Mesendoderm (in vitro differentiated cells): ENCODE measurements around the gene SNAPC2.

Experiments used
- DNase-seq: peaks from one replicate; pipeline ENCODE4 v3.0.0; 2013
- H2AK5ac ChIP-seq: 2 replicates; pipeline ENCODE4 v1.6.1; 2013; ENCODE audit warnings: low read length, inconsistent platforms
- H2BK120ac ChIP-seq: 2 replicates; pipeline ENCODE4 v1.6.1; 2013; ENCODE audit warnings: low read depth, mild to moderate bottlenecking, low read length, moderate library complexity, mixed read lengths
- H2BK15ac ChIP-seq: replicated peaks from 2 replicates; pipeline ENCODE4 v1.6.1; 2013; ENCODE audit warnings: low read depth, mild to moderate bottlenecking, moderate library complexity
- H2BK5ac ChIP-seq: 2 replicates; pipeline ENCODE4 v1.6.1; 2013; ENCODE audit warnings: low read length, inconsistent platforms
- H3K18ac ChIP-seq: 2 replicates; pipeline ENCODE4 v1.6.1; 2013; ENCODE audit warnings: mild to moderate bottlenecking, low read length, mixed read lengths
- H3K23ac ChIP-seq: one replicate; pipeline ENCODE4 v1.6.1; 2013; ENCODE audit warnings: low read length
- H3K27ac ChIP-seq: 2 replicates; pipeline ENCODE4 v1.5.1; 2013; ENCODE audit warnings: low read depth, mild to moderate bottlenecking, inconsistent platforms, low read length, moderate library complexity
- H3K27me3 ChIP-seq: 2 replicates; pipeline ENCODE4 v1.6.1; 2013; ENCODE audit warnings: low read length, control low read depth, mild to moderate bottlenecking, inconsistent platforms; ENCODE audit not compliant: insufficient read depth, poor library complexity
- H3K36me3 ChIP-seq: 2 replicates; pipeline ENCODE4 v1.6.1; 2013; ENCODE audit warnings: low read length, inconsistent platforms; ENCODE audit not compliant: control insufficient read depth, insufficient read depth
- H3K4ac ChIP-seq: one replicate; pipeline ENCODE4 v1.6.1; 2013; ENCODE audit warnings: low read depth, mild to moderate bottlenecking, low read length, moderate library complexity
- H3K4me1 ChIP-seq: 2 replicates; pipeline ENCODE4 v1.6.1; 2013; ENCODE audit warnings: low read depth, low read length, inconsistent platforms; ENCODE audit not compliant: control insufficient read depth
- H3K4me2 ChIP-seq: 2 replicates; pipeline ENCODE4 v1.6.1; 2013; ENCODE audit warnings: low read length
- H3K4me3 ChIP-seq: 2 replicates; pipeline ENCODE4 v1.5.1; 2013; ENCODE audit warnings: mild to moderate bottlenecking, low read length
- H3K56ac ChIP-seq: one replicate; pipeline ENCODE4 v1.6.1; 2013; ENCODE audit warnings: low read length
- H3K79me1 ChIP-seq: 2 replicates; pipeline ENCODE4 v1.6.1; 2013; ENCODE audit warnings: low read length, inconsistent platforms
- H3K79me2 ChIP-seq: 2 replicates; pipeline ENCODE4 v1.6.1; 2013; ENCODE audit warnings: mild to moderate bottlenecking, low read length; ENCODE audit not compliant: control insufficient read depth, insufficient read depth
- H3K9ac ChIP-seq: 2 replicates; pipeline ENCODE4 v1.6.1; 2013; ENCODE audit warnings: low read length, inconsistent platforms
- H4K5ac ChIP-seq: one replicate; pipeline ENCODE4 v1.6.1; 2013; ENCODE audit warnings: low read length
- H4K8ac ChIP-seq: one replicate; pipeline ENCODE4 v1.6.1; 2013; ENCODE audit warnings: low read depth, mild to moderate bottlenecking, control low read depth, low read length, moderate library complexity
- WGBS: extraction: QIAGEN DNeasy Blood & Tissue Kit; methylation state at CpG from one replicate; pipeline ENCODE4 v1.1.7; 2013; ENCODE audit warnings: low lambda C conversion rate, missing lambda C conversion rate; ENCODE audit not compliant: insufficient coverage; ENCODE audit errors: extremely low coverage; 5-methylcytosine and 5-hydroxymethylcytosine counted together

SNAPC2 gene

DNA sequence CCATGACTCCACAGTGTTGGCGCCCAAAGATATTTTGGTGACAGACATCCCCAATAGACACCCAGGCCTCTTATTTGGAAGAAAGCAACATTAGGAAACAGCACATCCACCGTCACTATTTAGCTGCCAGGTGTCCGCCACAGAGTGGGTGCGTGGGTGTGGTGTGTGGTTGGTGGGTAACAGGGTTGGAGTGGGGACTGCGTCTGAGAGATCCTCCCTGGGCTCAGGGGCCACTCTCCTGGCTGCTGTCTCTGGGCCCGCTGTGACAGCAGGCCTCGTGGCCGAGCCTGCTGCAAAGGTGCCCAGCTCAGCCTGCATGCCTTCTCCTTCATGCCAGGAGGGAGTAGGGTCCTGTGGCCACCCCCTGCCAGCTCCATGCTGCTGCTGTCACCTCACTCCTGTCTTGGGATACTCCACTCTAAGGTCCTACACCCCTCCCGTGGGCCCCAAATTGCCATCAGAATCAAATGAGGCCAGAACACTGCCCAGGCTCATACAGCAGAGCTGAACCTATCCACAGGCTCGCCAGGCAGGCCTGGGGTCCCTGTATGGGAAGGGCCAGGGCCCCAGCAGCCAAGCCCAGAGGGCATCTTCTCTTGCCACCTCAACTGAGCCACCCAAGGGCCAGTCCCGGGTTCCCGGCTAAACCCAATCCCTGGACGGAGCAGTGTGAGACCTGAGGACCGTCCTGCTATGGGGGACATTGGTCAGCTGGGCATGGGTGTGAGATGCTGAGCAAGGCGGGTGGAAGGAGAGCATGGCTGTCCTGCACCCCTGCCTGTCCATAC lies 48.1 kb downstream of the SNAPC2 start:
- no peak for DNase-seq
- no peak overlapping the region for H3K23ac ChIP-seq
- H3K4me2 ChIP-seq: no peak overlapping the region
- no CpG with 5 or more reads among the region's 15 CpGs for WGBS
- H3K36me3 ChIP-seq: peaks cover 23% of the 10 kb centered on the region
- H3K27ac ChIP-seq: no peak overlapping the region
- H3K18ac ChIP-seq: no peak overlapping the region
- H3K4me1 ChIP-seq: no peaks in the 10 kb centered on the region
- no peak overlapping the region for H3K4ac ChIP-seq
- H3K4me3 ChIP-seq: no peak overlapping the region
- no peak overlapping the region for H4K8ac ChIP-seq
- no peak overlapping the region for H2BK120ac ChIP-seq
- no peak overlapping the region for H2BK5ac ChIP-seq
- H2AK5ac ChIP-seq: no peak overlapping the region
- no peaks in the 10 kb centered on the region for H3K27me3 ChIP-seq
- no peak overlapping the region for H4K5ac ChIP-seq
- H3K56ac ChIP-seq: no peak overlapping the region
- no peaks in the 10 kb centered on the region for H3K79me2 ChIP-seq
- H3K79me1 ChIP-seq: peaks cover 2% of the 10 kb centered on the region
- no peak overlapping the region for H2BK15ac ChIP-seq
- no peak overlapping the region for H3K9ac ChIP-seq

DNA sequence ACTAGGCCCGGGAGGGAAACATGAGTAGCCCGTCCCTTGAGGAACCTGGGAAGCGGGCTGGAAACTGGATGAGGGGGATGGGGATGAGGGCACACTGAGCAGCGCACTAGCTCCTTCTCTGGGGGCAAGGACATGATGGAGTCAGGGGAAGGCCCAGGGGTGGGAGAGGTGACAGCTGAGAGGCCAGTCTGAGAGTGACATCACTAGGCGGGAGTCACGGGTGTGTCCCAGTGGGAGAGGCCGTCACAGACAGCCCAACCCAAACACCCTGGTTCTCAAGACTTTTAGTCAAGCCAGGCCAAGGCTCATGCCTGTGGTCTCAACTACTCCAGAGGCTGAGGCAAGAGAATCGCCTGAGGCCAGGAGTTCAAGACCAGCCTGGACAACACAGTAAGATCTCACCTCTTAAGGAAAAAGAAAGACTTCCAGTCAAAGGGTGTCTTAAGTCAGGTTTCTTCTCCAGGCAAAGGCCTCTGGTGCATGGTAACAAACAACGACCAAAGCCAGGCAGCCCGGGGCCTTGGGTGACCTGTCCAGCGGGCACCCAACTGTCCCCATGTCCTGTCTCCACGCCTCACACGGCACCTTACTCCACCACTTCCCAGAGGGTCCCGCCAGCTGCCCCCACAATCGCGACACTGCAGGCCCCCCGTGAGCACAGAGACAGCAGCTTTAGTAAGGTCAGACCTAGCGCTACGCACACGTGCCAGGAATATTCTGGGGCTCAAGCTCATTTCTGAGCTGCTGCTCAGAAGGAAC lies 48.8 kb downstream of the SNAPC2 start:
- Histone ChIP-seq H3K56ac (no peak overlapping the region), H2BK15ac (no peak overlapping the region), H2BK5ac (no peak overlapping the region), H3K4me3 (no peak overlapping the region), H3K27me3 (no peaks in the 10 kb centered on the region), H3K9ac (no peak overlapping the region), H3K36me3 (peaks cover 29% of the 10 kb centered on the region), H3K79me2 (no peaks in the 10 kb centered on the region), H3K4me1 (no peaks in the 10 kb centered on the region), H3K23ac (no peak overlapping the region), H2BK120ac (no peak overlapping the region), H2AK5ac (no peak overlapping the region), H4K5ac (no peak overlapping the region), H3K4me2 (no peak overlapping the region), H3K27ac (no peak overlapping the region), H3K18ac (no peak overlapping the region), H4K8ac (no peak overlapping the region), H3K79me1 (peaks cover 2% of the 10 kb centered on the region), H3K4ac (no peak overlapping the region)
- no peak for DNase-seq
- no CpG with 5 or more reads among the region's 20 CpGs for WGBS

DNA sequence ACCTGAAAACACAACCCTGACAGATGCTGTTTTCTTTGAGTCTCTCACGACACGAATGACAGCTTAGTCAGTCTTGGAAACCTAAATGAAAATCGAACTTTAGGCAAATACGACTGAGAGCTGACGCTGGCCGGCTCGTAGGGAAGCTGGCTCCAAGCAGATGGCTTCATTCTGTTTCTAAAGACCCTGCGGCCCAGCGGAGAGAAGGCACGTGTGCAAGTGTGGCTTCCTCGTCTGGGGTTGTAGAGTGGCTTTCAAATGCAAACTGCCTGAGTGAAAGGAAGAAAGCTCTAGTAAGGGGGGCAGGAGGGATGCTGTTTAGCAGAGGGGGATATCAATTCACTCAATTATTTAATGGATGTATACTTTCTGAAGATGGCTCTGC lies 49.4 kb downstream of the SNAPC2 start:
- Histone ChIP-seq H3K27ac (no peak overlapping the region), H4K8ac (no peak overlapping the region), H3K27me3 (no peaks in the 10 kb centered on the region), H3K4me2 (no peak overlapping the region), H3K4ac (no peak overlapping the region), H2AK5ac (no peak overlapping the region), H3K79me1 (peaks cover 2% of the 10 kb centered on the region), H3K79me2 (no peaks in the 10 kb centered on the region), H3K36me3 (peaks cover 27% of the 10 kb centered on the region), H2BK120ac (no peak overlapping the region), H3K56ac (no peak overlapping the region), H2BK15ac (no peak overlapping the region), H2BK5ac (no peak overlapping the region), H3K9ac (no peak overlapping the region), H3K4me3 (no peak overlapping the region), H3K23ac (no peak overlapping the region), H4K5ac (no peak overlapping the region), H3K18ac (no peak overlapping the region), H3K4me1 (no peaks in the 10 kb centered on the region)
- DNase-seq: no peak
- no CpG with 5 or more reads among the region's 11 CpGs for WGBS

DNA sequence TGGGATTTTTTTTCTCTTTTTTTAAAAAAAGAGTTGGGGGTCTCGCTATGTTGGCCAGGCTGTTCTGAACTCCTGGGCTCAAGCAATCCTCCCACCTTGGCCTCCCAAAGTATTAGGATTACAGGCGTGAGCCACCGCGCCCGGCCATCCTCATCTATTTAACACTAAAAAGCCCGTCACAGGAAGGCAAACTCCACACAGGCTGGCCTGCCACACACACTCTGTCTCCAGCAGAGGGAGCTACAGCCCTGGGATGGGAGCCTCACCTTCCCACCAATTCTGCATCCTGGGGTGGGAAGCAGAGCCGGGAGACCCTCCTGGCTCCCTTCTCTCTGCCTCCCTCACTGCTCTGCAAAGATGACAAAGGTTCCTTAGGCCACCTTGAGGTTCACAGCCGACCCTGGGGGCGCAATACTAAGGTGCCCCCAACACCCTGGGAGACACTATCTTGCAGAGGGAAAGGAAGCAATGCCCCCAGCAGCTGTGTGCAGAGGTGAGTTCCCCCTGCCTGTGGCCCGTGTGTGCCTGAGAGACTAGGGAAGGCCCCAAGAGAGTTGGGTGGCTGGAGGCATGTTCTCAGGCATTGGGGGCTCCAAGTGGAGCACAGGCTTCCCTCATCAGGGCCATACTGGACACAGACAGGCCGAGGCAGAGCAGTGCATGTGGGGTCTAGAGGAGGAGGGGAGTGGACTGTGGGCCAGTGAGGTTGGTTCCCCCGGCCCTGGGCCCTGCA lies 50.7 kb downstream of the SNAPC2 start:
- H3K27me3 ChIP-seq: no peaks in the 10 kb centered on the region
- no peak overlapping the region for H3K18ac ChIP-seq
- no peaks in the 10 kb centered on the region for H3K79me2 ChIP-seq
- DNase-seq: peak; percentile 83
- no peak overlapping the region for H3K23ac ChIP-seq
- H4K8ac ChIP-seq: no peak overlapping the region
- no peak overlapping the region for H3K4me2 ChIP-seq
- no peak overlapping the region for H3K27ac ChIP-seq
- no CpG with 5 or more reads among the region's 12 CpGs for WGBS
- no peak overlapping the region for H3K9ac ChIP-seq
- H2BK15ac ChIP-seq: no peak overlapping the region
- no peak overlapping the region for H3K4ac ChIP-seq
- peaks cover 26% of the 10 kb centered on the region for H3K36me3 ChIP-seq
- H3K4me3 ChIP-seq: no peak overlapping the region
- H3K56ac ChIP-seq: no peak overlapping the region
- peaks cover 2% of the 10 kb centered on the region for H3K79me1 ChIP-seq
- H4K5ac ChIP-seq: no peak overlapping the region
- no peak overlapping the region for H2BK120ac ChIP-seq
- no peak overlapping the region for H2BK5ac ChIP-seq
- no peak overlapping the region for H2AK5ac ChIP-seq
- H3K4me1 ChIP-seq: no peaks in the 10 kb centered on the region

DNA sequence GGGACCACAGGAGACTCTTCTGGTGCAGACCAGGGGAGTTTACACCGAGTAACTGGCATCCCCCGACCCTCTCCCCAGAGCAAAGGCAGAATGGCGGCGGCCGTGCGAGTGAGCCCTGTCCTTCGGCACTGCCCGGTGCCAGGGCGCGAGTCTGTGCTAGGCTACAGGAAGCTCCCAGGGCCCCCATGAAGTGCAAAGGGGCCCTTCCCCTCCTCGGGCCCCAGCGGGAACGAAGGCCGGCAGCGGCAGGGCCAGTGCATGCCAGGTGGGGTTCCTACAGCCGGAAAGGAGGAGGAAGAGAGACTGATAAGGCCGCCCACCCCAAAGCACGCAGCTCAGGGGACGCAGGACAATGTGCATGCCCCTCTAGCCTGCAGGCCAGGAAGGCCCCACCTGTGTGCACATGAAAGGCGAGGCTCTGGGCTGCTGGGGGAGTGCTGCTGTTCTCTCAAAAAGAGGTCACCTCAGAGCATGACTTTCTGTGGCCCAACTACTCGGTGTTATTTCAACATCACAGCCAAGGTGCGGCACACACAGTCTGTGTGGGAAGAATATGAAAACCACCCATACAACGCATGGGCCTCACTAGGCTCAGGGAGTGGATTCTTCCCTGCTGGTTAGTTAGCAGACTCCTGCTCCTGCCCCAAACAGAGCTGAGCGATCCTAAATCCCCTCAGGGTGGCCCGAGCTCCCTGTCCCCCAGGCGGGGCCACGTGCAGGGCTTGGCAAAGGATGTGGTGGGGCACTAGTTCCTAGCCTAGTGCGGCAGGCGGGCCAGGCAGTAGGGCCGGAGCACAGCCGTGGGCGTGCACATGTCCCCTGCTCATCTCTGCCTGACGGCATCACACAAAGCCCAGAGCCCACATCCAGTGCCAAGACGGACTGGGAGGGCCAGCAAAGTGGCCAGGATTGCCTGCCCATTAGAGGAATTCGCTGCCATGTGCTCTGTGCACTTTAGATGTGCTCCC lies 51.7 kb downstream of the SNAPC2 start:
- Histone ChIP-seq H2BK5ac (no peak overlapping the region), H3K79me1 (peaks cover 2% of the 10 kb centered on the region), H3K79me2 (no peaks in the 10 kb centered on the region), H2AK5ac (no peak overlapping the region), H3K4me2 (no peak overlapping the region), H3K18ac (no peak overlapping the region), H4K5ac (no peak overlapping the region), H3K56ac (no peak overlapping the region), H4K8ac (no peak overlapping the region), H3K4ac (no peak overlapping the region), H3K4me1 (no peaks in the 10 kb centered on the region), H2BK15ac (no peak overlapping the region), H3K9ac (no peak overlapping the region), H3K27me3 (no peaks in the 10 kb centered on the region), H3K27ac (no peak overlapping the region), H3K4me3 (no peak overlapping the region), H3K36me3 (peaks cover 23% of the 10 kb centered on the region), H3K23ac (no peak overlapping the region), H2BK120ac (no peak overlapping the region)
- no peak for DNase-seq
- no CpG with 5 or more reads among the region's 35 CpGs for WGBS
